ENCODE data around the gene PSMD8. TPM values are rescaled to one million over a fixed set of nuclear protein-coding genes. Genes with fewer than 3 reads are reported as not detected.

Gene PSMD8
- total and polyA plus RNA-seq, 2 of the 8 experiments (the other 6 are each of a cell fraction or from before 2014, with no cell fraction given) = 170 to 486 TPM

DNA sequence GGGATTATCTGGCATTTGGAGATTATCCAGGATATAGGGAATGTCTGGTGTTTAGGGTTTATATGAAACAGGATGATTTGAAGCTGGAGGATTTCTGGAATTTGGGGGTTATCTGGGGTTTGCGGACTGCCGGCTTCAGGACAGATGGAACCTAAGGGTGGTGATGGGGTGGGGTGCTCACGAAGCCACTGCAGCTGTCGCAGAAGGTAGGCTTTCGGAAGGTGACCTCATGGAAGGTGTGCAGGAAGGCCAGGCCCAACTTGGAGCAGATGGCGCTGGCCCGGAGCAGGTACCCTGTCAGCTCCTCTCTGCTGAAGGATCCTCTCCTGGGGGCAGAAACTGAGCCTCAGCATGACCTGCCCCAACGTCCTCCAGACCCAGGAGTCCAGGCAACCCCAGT is 38.1 kb downstream of the PSMD8 start:
- H3K27me3 ChIP-seq (replicated peaks in 1 of 4; ENCODE audit: control insufficient read depth in 3 of 4, extremely low read depth in 1 of 4, insufficient read depth in 3 of 4, low read length in 3 of 4) = peaks cover 0 to 2% (median 0%) of the 10 kb centered on the region in 4 experiments; a peak in 1 of 7 replicates
- DNase-seq (ENCODE audit: low read depth in 1 of 2, low spot score in 2 of 2) (no peak), FAIRE-seq (no peak)
- no peak overlapping the region for H3K4me2 ChIP-seq (ENCODE audit: insufficient read depth in 1 of 2, low read depth in 2 of 2, low read length in 2 of 2)
- H3K4ac ChIP-seq (replicated peaks; ENCODE audit: insufficient read length, low read depth, low read length) = no peak overlapping the region
- no peak overlapping the region for H2BK5ac ChIP-seq (ENCODE audit: low read depth, low read length)
- no peak overlapping the region for H3K23ac ChIP-seq (ENCODE audit: insufficient read length)
- no peaks in the 10 kb centered on the region for H3K79me2 ChIP-seq (ENCODE audit: control insufficient read depth in 1 of 2, insufficient read depth in 2 of 2, low read length in 2 of 2)
- no peak overlapping the region for H3K14ac ChIP-seq (ENCODE audit: insufficient read length)
- no peaks in the 10 kb centered on the region for H3K9me3 ChIP-seq (ENCODE audit: insufficient read depth in 2 of 2, low read depth in 1 of 2, low read length in 1 of 2)
- H3K9ac ChIP-seq (replicated peaks in 1 of 4; ENCODE audit: extremely low read depth in 1 of 4, low read depth in 3 of 4, low read length in 3 of 4) = no peak overlapping the region
- no peak overlapping the region for H3K56ac ChIP-seq (replicated peaks; ENCODE audit: insufficient read length, low read depth, low read length)
- peaks cover 0 to 5% (median 4%) of the 10 kb centered on the region in 4 experiments; a peak in 5 of 7 replicates for H3K4me1 ChIP-seq (replicated peaks in 1 of 4; ENCODE audit: control insufficient read depth in 3 of 4, insufficient read depth in 4 of 4, low read length in 3 of 4)
- no peaks in the 10 kb centered on the region for H4K20me1 ChIP-seq (replicated peaks in 1 of 2; ENCODE audit: control insufficient read depth in 1 of 2, insufficient read depth in 2 of 2, low read length in 2 of 2)
- CTCF ChIA-PET (ENCODE audit: partially characterized antibody) = interaction anchor here (0.8 to 5.7 kb wide), 5 partner anchors 9 to 271 kb away, joined by 3 to 32 read pairs (median 4); partner anchors contain the start of gene FAM98C
- POLR2A ChIA-PET (ENCODE audit: partially characterized antibody) = interaction anchor here (0.6 to 1.2 kb wide), 5 partner anchors 9 to 192 kb away, joined by 3 to 4 read pairs (median 3); no protein-coding TSS in a partner anchor
- no peak overlapping the region for H2BK15ac ChIP-seq (ENCODE audit: low read length)
- no peak overlapping the region for H3K27ac ChIP-seq (ENCODE audit: low read depth, low read length)
- no peak overlapping the region for H2AFZ ChIP-seq (ENCODE audit: low read length)
- H3K4me3 ChIP-seq (ENCODE audit: extremely low read depth in 1 of 4, insufficient read depth in 2 of 4, low read depth in 3 of 4, low read length in 4 of 4) = no peak overlapping the region
- no peaks in the 10 kb centered on the region; the same call in 1 of the 2 replicates for H3K79me1 ChIP-seq (ENCODE audit: low read depth, low read length)
- peaks cover under 1% of the 10 kb centered on the region; the same call in 1 of the 2 replicates for H3K23me2 ChIP-seq (ENCODE audit: low read depth, low read length)
- H4K91ac ChIP-seq (replicated peaks; ENCODE audit: insufficient read length, low read length) = no peak overlapping the region
- no peak overlapping the region for H4K5ac ChIP-seq (ENCODE audit: insufficient read length, low read depth, low read length)
- no peak overlapping the region for H4K8ac ChIP-seq (ENCODE audit: extremely low read depth, insufficient read depth, low read length)
- no peaks in the 10 kb centered on the region for H3K36me3 ChIP-seq (ENCODE audit: control insufficient read depth in 2 of 4, insufficient read depth in 4 of 4, low read length in 3 of 4)
- H2BK12ac ChIP-seq (ENCODE audit: low read depth, low read length) = no peak overlapping the region
- H2BK120ac ChIP-seq (replicated peaks; ENCODE audit: low read depth, low read length) = no peak overlapping the region
- no peak overlapping the region for H2AK5ac ChIP-seq (ENCODE audit: low read depth, low read length)
- no peak overlapping the region for H2BK20ac ChIP-seq (ENCODE audit: low read length)
- 93% methylated on average over 8 of the region's 8 CpGs; no CpG with 5 or more reads in 1 of the 2 experiments for WGBS, 2 experiments (ENCODE audit: extremely low coverage in 1 of 2, insufficient coverage in 1 of 2, insufficient read length in 1 of 2, insufficient replicate concordance in 2 of 2, low coverage in 1 of 2, low lambda C conversion rate in 2 of 2, missing lambda C conversion rate in 1 of 2)
- no peak overlapping the region for H3K18ac ChIP-seq (ENCODE audit: extremely low read depth, low read length)
- TF ChIP-seq BCL11A (IDR thresholded peaks at IDR 0.05; ENCODE audit: low read depth in 2 of 2, low read length in 2 of 2) (no peak), RXRA (IDR thresholded peaks at IDR 0.05; ENCODE audit: insufficient read depth, low read depth, low read length) (no peak), ZNF274 (IDR thresholded peaks at IDR 0.05; ENCODE audit: borderline replicate concordance, extremely low read depth, low read length) (no peak), SP2 (IDR thresholded peaks at IDR 0.05; ENCODE audit: low read length) (no peak), HDAC6 (IDR thresholded peaks at IDR 0.05; ENCODE audit: low read depth, low read length) (no peak), TCF12 (IDR thresholded peaks at IDR 0.05; ENCODE audit: low read depth, low read length) (no peak), RBBP5 (IDR thresholded peaks at IDR 0.05; ENCODE audit: borderline replicate concordance, low read depth, low read length) (no peak), SIRT6 (IDR thresholded peaks at IDR 0.05; ENCODE audit: low read length) (no peak), FOSL1 (IDR thresholded peaks at IDR 0.05; ENCODE audit: insufficient read depth, low read depth, low read length) (no peak), BACH1 (IDR thresholded peaks at IDR 0.05; ENCODE audit: low read length) (no peak)
- TF ChIP-seq, protein P1, sequence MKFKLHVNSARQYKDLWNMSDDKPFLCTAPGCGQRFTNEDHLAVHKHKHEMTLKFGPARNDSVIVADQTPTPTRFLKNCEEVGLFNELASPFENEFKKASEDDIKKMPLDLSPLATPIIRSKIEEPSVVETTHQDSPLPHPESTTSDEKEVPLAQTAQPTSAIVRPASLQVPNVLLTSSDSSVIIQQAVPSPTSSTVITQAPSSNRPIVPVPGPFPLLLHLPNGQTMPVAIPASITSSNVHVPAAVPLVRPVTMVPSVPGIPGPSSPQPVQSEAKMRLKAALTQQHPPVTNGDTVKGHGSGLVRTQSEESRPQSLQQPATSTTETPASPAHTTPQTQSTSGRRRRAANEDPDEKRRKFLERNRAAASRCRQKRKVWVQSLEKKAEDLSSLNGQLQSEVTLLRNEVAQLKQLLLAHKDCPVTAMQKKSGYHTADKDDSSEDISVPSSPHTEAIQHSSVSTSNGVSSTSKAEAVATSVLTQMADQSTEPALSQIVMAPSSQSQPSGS (IDR thresholded peaks at IDR 0.05; ENCODE audit: low read length) = no peak
- TF ChIP-seq, protein P2, sequence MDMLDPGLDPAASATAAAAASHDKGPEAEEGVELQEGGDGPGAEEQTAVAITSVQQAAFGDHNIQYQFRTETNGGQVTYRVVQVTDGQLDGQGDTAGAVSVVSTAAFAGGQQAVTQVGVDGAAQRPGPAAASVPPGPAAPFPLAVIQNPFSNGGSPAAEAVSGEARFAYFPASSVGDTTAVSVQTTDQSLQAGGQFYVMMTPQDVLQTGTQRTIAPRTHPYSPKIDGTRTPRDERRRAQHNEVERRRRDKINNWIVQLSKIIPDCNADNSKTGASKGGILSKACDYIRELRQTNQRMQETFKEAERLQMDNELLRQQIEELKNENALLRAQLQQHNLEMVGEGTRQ (IDR thresholded peaks at IDR 0.05; ENCODE audit: low read length) = no peak

Data from H1 (cell line).